OCI-LY1 (cell line): Measurements from ENCODE around the gene CORO1C.

Source experiments
- CTCF ChIP-seq: fragments of 200-600 bp; sonication (generic), shearing (Covaris generic); IDR thresholded peaks from 2 replicates; pipeline ENCODE4 v1.5.1; 2017; ENCODE audit warnings: mild to moderate bottlenecking, antibody characterized with exemption, low read length, moderate library complexity, mixed read lengths
- EZH2 ChIP-seq: fragments of 200-600 bp; sonication (generic), shearing (Covaris generic); IDR thresholded peaks from 2 replicates; pipeline ENCODE4 v1.8.0; 2017; ENCODE audit warnings: borderline replicate concordance, mixed run types, mild to moderate bottlenecking, antibody characterized with exemption, low read length, moderate library complexity, mixed read lengths

- TF ChIP-seq CTCF (no peak), EZH2 (no peak)
Observed at GRCh38 chr12:108642269-108642870, 88.9 kb downstream of the CORO1C start.
